HG03342 (cell line): ENCODE data around the gene ABCF1.

Experiments used
- ATAC-seq: cut with Tn5 transposase; IDR thresholded peaks from one replicate; pipeline ENCODE4 v1.9.1; 2021; ENCODE audit warnings: mild to moderate bottlenecking, moderate library complexity; ENCODE audit not compliant: unreplicated experiment

The ABCF1 gene

DNA sequence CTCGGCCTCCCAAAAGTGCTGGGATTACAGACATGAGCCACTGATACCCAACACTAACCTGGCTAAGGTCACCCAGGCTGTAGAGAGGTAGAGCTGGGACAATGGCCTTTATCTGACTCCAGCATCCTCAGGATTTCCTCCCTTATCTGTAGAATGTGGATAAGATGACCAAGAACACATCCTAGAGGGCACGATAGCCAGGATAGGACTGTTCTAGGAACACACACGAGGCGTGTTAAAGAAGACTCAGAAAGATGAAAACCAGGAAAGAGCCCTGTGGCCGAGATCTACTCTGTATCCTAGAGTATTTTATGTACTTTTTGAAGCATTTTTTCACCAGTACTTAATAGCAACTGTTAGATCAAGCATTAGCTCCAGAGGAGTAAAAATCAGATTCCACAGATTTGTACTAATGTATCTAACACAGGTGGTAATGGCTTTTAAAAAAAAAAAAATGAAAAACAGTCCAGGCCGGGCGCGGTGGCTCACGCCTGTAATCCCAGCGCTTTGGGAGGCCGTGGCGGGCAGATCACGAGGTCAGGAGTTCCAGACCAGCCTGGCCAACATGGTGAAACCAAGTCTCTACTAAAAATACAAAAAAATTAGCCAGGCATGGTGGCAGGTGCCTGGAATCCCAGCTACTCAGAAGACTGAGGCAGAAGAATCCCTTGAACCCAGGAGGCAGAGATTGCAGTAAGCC, 28.5 kb downstream of the ABCF1 start:
- ATAC-seq: no peak

DNA sequence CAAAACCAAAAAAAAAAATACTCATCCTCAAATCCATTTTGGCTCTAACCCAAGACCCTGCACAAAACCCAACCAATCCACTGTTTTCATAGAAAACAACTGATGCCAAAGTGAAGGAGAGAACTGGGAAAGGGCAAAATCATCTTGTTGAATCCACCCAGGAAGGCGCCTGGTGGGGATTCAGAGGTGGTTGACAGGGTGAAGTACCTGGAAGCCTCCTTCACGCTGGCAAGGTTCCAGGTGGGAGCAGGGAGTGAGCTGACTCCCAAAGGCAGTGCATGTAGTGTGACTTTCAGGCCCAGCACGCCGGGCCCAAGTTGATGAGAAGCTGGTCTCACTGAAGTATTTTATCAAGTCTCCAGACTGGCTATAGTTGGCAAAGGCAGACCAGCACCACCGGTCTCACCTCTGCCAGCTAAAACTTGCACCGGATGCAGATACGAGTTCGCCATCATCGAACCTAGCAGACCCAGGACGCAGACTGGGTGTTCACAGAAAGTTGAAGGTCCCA, 29.3 kb downstream of the ABCF1 start:
- ATAC-seq: no peak

DNA sequence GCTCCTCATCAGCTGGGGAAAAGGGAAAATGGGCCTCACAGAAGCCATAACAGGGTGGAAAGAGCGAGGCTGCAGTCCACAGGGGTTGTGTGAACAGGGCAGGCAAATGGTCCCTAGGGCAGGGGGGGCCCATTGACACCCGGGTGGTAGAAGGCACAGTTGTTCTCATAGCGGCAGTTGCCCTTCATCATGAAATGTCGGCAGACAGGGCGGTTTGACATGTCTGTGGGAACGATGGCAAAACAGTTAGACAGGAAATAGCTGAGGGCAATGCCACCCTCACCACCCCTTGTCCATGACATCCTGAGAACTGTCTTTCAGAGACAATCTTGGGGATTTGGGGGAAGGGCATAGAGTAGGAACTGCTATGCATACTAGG, 30.2 kb downstream of the ABCF1 start:
- no peak for ATAC-seq

GRCh38 chr6:30601815-30602641, 30.8 kb downstream of the ABCF1 start:
- ATAC-seq: no peak

DNA sequence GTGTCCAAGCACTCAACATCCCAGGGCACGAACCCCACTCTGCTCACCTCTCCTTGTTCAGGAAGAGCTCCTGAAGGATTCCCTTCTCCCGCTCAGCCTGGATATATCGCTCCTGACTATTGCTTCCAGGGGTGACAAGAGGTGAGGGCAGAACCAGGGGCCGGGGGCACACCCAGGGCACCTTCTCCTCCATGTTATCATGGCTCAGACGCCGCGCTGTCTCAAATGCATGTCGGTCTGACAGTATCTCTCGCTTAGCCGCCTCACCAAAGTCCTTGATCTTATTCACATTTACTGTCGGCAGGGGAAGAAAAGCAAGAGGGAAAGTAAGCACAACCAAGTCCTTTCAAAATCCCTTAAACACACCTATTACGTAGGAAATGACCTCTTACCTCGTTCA, 32.7 kb downstream of the ABCF1 start:
- no peak for ATAC-seq

- no peak for ATAC-seq
These were observed 38.8 kb downstream of the ABCF1 start for GRCh38 chr6:30610065-30610464.

DNA sequence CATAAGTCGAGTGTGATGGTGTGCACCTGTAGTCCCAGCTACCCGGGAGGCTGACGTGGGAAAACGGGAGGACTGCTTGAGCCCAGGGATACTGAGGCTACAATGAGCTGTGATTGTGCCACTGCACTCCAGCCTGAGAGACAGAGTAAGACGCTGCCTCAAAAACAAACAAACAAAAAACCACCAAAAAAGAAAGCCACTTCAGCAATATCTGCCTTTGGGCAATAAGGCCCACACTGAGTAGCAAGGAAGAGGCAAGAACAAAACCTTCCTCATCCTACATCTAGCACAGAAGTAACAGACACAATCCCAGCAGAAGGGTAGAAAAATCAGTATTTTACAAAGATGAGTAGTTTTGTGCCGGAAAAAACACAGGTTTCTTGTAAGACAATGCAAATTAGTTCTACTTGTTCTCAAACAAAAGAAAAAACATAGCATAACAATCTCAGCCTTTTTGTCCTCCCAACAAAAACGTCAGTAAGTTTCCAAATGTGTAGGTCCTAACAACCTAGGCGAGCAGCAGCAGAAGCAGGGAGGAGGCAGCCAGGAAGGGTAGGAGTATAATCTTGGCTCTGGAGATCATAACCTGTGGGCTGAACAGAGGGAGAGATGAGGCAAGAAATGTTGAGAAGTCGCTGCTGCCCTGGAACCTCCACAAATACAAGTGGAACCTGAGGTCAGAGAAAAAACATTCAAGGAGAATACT, 40.1 kb downstream of the ABCF1 start:
- no peak for ATAC-seq

DNA sequence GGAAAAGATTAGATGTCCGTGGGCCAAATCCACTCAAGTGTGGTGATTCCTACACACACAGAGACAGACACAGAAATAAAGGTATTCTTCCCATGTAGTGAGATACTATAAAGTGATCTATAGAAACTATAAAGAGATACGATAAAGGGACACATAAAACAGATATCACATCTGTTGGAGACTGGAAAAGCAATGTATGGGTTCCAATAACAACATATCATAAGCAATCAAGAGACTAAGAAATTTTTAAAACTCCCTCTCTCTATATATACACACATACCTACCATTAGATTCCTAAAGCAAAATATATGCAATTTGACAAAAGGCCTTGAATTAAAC, 40.6 kb downstream of the ABCF1 start:
- no peak for ATAC-seq

DNA sequence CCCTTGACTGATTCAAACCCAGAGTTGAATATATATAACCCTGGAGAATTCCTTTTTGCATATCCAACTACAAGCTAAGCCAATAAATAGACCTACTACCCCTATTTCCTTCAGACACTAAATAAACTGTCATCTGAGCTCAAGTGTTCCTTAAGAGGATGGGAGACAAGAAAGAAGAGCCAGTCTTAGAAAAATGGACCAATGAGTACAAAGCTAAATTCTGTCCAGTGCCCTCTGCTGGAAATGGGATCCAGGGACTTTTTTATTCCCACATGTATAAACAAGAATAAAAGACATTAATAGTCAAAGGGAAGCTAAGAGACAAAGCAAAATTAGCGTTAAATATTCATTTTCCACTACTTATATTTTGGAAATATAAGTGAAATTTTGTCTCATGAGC, 41.0 kb downstream of the ABCF1 start:
- no peak for ATAC-seq

GRCh38 chr6:30612687-30613248, 41.5 kb downstream of the ABCF1 start:
- ATAC-seq: no peak

- ATAC-seq: no peak
These were observed 42.2 kb downstream of the ABCF1 start for GRCh38 chr6:30613251-30614043.

DNA sequence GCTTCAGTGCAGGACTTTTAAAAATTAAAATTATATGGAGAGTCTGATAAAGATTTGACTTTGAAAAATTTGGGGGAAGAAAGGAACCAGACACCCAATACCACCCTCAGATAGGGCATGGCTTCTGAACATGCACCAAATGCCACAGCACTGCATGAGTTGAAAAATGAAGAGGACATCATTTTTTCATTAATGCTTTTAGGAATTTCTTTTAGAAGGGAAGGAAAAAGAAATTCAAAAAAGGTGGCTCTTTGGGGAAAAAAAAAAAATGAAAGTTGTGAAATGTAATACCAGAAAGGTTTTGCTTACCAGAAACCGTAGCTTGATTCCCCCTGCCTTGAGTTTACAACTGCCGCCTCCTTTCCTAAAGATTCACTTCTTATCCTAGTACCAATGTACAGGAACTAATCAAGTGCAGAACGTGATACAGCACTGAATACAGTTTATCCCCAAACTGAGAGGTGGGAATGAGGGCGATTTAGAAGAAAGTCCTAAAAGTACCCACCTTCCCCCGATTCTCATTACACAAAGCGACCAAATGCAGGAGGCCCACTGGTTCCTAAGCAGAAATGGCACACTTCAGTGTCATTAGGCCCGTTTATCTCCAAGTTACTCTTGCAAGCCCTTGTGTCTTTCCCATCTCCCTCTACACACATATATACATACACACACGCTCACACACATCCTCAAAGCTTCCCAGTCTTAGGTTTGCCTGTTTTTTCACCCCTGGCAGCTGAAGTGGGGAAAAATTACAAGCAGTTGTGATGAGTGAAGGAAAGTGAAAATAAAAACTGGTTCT, 43.0 kb downstream of the ABCF1 start:
- no peak for ATAC-seq

DNA sequence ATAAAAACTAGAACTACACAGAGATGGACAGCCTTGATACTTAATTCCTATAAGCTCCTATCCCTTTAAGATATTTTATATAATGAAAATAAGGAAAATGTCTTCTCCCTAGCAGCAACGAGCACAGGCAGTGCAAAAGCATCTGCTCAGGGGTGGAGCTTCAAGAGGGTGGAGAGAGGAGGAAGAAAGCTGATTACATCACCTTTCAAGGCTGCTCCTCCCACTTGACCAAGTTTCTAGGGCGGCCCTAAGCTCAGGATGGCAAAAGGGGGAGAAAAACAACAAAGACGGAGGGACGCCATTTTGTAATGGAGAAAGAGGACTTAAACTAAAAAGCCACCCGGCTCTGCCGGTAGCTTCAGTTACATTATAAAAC, 43.6 kb downstream of the ABCF1 start:
- peak; percentile 38 for ATAC-seq

- no peak for ATAC-seq
These were observed 44.1 kb downstream of the ABCF1 start for GRCh38 chr6:30615219-30615957.

DNA sequence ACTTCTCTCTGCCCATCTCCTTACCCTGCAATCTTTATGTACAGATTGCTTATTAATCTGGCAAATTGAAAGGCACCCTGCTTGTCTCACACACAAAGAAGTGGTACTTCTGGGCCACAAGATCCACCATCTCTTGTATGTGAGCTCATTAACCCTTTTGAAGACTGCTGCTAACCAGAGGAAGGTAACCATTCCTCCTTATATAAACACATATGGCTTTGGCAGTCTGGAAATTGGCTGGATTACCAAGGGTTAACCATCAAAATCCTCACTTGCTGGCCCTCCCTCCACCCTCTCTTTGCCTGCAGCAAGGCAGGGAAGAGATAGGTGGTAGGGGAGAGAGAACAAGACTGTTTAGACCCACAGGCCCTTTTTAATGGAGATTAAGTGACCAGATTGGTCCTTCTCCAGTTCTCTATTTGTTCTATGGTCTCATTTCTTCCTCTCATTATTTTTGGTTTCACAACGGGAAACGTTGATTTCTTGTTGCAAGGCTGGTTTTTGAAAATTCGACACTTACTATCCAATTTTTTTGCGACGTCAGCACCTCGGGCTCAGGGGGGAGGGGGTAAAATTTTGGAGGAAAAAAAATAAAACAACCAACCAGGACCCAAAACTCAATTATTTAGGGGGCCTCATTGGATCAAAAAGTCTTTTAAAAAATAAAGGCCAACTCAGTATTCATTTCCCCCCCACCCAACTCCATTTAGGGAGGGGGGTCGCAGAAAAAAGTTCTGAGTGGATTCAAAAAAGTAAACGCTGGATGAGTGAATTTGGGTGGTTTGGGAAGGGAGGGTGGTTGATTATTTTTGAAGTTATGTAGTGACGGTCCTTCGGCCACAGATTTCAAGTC, 44.9 kb downstream of the ABCF1 start:
- ATAC-seq: no peak

DNA sequence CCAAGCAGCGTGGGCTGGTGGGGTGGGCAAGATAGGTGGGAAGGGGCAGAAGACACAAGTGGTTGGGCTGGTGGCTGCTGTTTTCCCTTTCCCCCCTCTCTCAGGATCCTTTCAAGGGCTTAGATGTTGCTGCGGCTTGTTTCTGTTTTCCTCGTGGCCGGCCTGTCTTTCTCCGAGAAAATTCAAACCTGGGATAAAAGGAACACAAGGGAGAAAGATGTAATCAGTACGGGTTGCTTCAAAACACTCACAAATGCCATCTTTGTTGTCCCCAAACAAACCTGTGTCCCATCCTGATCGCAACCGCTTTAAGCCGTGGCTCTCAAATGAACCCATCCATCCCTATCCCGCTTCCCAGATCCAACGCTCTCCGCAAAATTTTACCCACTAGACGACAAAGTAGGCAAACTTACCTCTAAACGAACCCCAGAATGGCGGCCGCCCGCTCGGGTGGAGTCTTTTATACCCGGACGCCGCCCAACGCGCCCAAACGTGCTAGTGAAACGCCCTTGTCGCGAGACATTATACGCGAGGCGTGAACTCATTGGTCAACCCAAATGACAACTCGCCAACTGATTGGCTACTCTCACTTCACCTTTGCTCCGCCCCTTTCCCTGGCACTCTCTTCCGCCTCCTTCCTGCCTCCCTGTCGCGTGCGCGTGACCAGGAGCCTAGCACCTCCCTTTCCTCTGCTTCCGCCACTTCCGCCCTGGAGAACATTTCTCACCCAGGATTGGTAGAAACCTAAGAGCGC, 45.7 kb downstream of the ABCF1 start, which contains the start of gene PPP1R10:
Gene PPP1R10, minus strand, starts transcription at position 433 of the 754 bp plus-strand sequence. CDS start 7,299 bp downstream, outside the sequence.
- peak; percentile 79 for ATAC-seq

DNA sequence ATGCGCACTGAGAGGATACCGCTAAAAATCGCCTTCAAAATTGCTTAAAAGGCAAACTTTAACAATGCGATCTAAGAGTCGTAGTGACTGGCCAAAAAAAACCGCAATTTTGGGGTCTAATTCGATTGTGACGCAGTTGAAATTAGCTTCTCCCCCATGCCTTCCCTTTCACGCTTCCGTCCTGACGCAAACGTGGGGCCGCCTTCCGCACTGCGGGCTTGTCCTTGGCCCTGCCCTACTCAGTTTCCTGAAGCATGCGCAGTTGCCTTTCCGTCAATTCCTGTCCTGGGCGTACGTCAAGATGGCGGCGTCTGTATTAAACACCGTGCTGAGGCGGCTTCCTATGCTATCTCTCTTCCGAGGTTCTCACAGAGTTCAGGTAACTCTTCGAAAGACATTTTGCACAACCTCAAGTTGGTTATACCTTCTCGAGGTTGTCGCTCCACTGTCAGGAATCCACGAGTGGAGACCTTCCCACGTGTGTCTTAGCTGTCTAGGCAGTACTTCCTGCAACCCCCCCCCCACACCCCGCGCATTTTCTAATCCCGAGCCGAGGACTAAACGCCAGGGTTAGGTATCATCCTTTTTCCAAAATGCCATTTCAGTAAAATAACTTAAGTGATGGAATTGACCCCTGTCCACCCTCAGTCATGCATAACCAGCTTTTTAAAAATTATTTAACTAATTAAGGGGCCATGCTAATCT, 46.5 kb downstream of the ABCF1 start, which contains the start of gene MRPS18B:
Gene MRPS18B, plus strand, starts transcription at position 276 of the 705 bp plus-strand sequence. Its CDS starts 26 bp downstream, at position 302.
- ATAC-seq: peak; percentile 63
